Measurements from ENCODE around the gene NDUFB6.

NDUFB6 gene

DNA sequence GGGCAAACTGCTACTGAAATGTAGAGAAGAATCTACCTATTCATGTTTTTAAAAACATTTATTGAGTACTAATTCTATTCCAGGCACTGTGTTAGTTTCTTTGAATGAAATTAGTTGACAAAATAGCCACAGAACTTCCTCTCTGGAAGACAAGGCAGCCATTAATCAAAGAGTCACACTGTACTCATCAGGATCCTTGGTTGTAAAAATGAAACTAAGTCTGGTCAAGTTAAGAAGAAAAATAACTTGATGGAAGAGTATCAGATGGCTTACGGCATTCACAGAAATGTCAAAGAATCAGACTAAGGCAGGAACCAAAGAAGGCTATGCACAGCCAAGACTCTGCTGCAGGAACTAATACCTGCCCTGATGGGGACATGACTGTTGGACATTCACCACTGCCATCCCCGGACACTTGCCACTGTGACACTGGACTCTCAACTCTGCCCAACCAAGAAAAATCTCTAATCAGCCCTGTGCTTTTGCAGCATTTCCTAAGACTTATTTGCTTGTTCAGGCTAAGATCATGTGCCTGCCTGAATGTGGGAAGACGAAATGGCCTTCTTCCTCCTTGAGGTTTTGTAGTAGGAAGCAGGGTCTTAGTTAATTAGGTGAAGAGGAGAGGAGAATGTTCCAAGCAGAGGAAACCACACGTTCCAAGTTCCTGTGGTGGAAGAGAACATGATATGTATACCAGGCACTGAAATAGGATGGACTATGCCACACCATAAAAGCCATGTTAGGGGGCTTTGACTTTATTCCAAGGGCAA lies 23.3 kb upstream of the NDUFB6 start:
- DNase-seq (ENCODE audit: low read depth, low spot score), result no peak
- in situ Hi-C loops (cut with HindIII; ENCODE audit: low sequenced_read_pairs), result no loop called here
- TF ChIP-seq, protein P1, sequence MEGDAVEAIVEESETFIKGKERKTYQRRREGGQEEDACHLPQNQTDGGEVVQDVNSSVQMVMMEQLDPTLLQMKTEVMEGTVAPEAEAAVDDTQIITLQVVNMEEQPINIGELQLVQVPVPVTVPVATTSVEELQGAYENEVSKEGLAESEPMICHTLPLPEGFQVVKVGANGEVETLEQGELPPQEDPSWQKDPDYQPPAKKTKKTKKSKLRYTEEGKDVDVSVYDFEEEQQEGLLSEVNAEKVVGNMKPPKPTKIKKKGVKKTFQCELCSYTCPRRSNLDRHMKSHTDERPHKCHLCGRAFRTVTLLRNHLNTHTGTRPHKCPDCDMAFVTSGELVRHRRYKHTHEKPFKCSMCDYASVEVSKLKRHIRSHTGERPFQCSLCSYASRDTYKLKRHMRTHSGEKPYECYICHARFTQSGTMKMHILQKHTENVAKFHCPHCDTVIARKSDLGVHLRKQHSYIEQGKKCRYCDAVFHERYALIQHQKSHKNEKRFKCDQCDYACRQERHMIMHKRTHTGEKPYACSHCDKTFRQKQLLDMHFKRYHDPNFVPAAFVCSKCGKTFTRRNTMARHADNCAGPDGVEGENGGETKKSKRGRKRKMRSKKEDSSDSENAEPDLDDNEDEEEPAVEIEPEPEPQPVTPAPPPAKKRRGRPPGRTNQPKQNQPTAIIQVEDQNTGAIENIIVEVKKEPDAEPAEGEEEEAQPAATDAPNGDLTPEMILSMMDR (IDR thresholded peaks at IDR 0.05; ENCODE audit: low read depth, low read length), result no peak
- H3K4me3 ChIP-seq (ENCODE audit: low read depth, low read length), result no peak overlapping the region

DNA sequence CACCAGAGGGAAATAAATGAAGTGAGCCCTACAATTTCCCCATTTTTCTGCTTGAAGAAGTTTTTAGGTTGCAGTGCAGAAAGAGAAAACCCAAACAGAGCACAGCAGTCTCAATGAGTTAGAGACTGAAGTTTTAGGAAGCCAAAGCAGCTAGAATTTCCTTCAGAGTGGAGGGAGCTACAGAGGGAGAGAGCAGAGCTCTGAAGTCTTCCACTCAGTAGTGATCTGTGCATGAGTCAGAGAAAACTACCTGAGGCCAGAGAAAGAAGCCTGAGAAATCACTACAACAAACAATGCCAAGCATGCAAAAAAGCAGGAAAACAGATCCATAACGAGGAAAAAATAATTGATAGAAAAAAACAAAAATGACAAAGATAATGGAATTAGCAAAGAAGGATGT lies 17.9 kb upstream of the NDUFB6 start:
- in situ Hi-C loops (cut with HindIII; ENCODE audit: low sequenced_read_pairs), result no loop called here
- TF ChIP-seq, protein P1 (IDR thresholded peaks at IDR 0.05; ENCODE audit: low read depth, low read length), result no peak
- no peak for DNase-seq (ENCODE audit: low read depth, low spot score)
- H3K4me3 ChIP-seq (ENCODE audit: low read depth, low read length), result no peak overlapping the region

DNA sequence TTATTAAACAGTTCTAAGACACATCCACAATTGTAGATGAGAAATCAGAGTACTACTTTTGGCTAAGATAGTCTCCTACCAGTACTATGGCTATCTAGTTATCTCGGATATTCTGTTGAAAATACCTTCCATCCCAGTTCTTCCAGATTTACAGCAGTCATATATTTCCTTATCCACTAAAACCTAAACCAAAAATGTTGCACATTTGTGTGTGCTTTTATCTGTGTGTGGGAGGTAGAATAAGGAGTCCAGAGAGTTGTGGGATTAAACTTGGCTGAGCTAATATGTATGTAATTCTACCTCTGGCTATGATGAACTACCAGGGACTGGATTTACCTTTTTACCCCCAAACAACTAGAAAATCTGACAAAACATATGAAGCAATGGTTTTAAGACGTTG lies 17.5 kb upstream of the NDUFB6 start:
- no peak for DNase-seq (ENCODE audit: low read depth, low spot score)
- H3K4me3 ChIP-seq (ENCODE audit: low read depth, low read length), result no peak overlapping the region
- in situ Hi-C loops (cut with HindIII; ENCODE audit: low sequenced_read_pairs), result no loop called here
- TF ChIP-seq, protein P1 (IDR thresholded peaks at IDR 0.05; ENCODE audit: low read depth, low read length), result no peak

DNA sequence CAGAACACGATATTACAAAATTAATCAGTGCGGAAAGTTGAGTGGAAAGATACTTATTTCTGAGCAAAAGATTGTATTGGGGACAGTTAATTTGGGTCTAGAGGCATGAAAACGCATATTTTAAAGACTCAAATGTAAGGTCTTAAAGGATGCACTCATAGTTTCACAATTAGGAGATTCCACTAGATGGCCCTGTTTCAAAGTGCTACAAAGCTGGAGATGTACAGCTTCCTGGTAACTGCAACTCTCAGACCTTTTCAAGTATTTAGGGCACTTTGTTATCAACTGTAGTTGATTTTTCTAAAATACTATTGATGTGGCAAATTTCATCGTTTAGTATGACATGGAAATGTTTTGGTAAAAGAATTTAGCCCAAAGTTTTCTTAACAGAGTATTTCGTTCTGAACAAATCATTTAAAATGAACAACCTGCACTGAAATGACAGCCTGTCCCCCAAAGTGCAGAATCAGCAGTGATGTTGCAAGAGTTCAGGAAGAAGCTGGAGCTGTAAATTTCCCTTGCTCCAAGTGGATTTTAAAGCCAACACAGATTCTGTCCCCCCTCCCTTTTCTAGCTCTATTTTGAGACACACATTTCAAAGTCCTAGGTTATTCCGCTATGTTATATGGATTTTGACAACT lies 16.2 kb upstream of the NDUFB6 start:
- TF ChIP-seq, protein P1 (IDR thresholded peaks at IDR 0.05; ENCODE audit: low read depth, low read length), result peak; percentile 67
- DNase-seq (ENCODE audit: low read depth, low spot score), result peak; percentile 69
- H3K4me3 ChIP-seq (ENCODE audit: low read depth, low read length), result no peak overlapping the region
- in situ Hi-C loops (cut with HindIII; ENCODE audit: low sequenced_read_pairs), result no loop called here

DNA sequence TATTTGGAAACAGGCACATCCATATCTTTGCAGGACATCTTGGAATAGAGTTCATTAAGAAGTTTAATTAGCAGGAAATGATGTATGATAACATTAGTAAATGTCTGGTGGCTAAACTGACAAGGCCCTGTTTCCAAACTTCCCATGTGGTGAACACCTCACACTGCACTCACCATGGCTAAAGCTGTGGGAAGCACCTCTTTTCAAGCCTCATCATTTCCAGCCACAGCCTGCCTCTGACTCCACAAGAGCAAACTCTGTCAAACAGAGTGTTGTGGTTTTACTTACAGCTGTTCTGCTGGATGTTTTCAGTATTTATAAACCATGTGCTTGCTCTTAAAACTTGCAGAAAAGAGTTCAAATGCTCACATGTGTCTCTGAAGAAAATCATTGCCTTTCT lies 14.9 kb upstream of the NDUFB6 start:
- in situ Hi-C loops (cut with HindIII; ENCODE audit: low sequenced_read_pairs), result no loop called here
- TF ChIP-seq, protein P1 (IDR thresholded peaks at IDR 0.05; ENCODE audit: low read depth, low read length), result peak; percentile 13
- DNase-seq (ENCODE audit: low read depth, low spot score), result peak; percentile 32
- no peak overlapping the region for H3K4me3 ChIP-seq (ENCODE audit: low read depth, low read length)

DNA sequence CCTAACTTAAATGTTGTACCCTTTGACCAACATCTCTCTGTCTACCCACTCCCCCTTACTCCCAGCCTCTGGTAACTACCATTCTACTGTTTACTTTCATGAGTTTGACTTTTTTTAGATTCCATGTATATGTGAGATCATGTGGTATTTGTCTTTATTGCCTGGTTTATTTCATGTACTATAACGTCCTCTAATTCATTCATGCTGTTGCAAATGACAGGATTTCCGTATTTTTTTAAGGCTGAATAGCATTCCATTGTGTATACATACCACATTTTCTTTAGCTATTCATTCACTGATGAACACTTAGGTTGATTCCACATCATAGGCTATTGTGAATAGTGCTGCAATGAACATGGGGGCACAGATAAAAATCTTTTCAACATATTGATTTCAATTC lies 11.8 kb upstream of the NDUFB6 start:
- in situ Hi-C loops (cut with HindIII; ENCODE audit: low sequenced_read_pairs), result no loop called here
- H3K4me3 ChIP-seq (ENCODE audit: low read depth, low read length), result no peak overlapping the region
- TF ChIP-seq, protein P1 (IDR thresholded peaks at IDR 0.05; ENCODE audit: low read depth, low read length), result no peak
- no peak for DNase-seq (ENCODE audit: low read depth, low spot score)

Data from astrocyte of the spinal cord (primary cell).